Uterus (tissue), 2 donors: ENCODE results near the gene TFEB.

Experiments
- POLR2A ChIP-seq, 2 donors: fragments of 450-650 bp; IDR thresholded peaks; one replicate each; pipeline ENCODE4 v1.6.1; 2016; ENCODE audit warnings: antibody characterized with exemption in 2 of 2, mild to moderate bottlenecking in 1 of 2, moderate library complexity in 1 of 2
- TF ChIP-seq, protein P1 (sequence below), 4 experiments: fragments of 200-600 bp in 2 of 4; fragments of 450-650 bp in 2 of 4; sonication (generic) in 2 of 4; IDR thresholded peaks; one replicate each; pipeline ENCODE4 v1.5.1; 2016 to 2019; ENCODE audit warnings: antibody characterized with exemption in 4 of 4, mild to moderate bottlenecking in 2 of 4, moderate library complexity in 1 of 4

DNA sequence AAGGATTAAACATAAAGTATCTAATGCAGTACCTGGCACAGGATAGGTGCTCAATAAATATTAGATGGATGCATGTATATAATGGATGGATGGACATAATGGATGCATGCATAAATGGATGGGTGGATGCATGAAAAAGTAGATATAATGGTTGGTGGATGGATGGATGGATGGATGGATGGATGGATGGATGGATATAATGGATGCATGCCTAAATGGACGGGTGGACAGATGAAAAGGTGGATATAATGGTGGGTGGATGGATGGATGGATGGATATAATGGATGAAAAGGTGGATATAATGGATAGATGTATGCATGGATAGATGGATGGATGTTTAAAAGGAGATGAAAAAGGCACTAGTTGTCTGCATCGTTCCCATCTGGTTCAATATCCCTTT, 26.0 kb downstream of the TFEB start:
- TF ChIP-seq, protein P1, sequence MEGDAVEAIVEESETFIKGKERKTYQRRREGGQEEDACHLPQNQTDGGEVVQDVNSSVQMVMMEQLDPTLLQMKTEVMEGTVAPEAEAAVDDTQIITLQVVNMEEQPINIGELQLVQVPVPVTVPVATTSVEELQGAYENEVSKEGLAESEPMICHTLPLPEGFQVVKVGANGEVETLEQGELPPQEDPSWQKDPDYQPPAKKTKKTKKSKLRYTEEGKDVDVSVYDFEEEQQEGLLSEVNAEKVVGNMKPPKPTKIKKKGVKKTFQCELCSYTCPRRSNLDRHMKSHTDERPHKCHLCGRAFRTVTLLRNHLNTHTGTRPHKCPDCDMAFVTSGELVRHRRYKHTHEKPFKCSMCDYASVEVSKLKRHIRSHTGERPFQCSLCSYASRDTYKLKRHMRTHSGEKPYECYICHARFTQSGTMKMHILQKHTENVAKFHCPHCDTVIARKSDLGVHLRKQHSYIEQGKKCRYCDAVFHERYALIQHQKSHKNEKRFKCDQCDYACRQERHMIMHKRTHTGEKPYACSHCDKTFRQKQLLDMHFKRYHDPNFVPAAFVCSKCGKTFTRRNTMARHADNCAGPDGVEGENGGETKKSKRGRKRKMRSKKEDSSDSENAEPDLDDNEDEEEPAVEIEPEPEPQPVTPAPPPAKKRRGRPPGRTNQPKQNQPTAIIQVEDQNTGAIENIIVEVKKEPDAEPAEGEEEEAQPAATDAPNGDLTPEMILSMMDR (IDR thresholded peaks at IDR 0.05) = no peak
- TF ChIP-seq POLR2A (IDR thresholded peaks at IDR 0.05) = no peak
